Measurements from ENCODE around the gene GBGT1. TPM values are rescaled to one million over a fixed set of nuclear protein-coding genes. Genes with fewer than 3 reads are reported as not detected.

GBGT1 gene
- total RNA-seq, 1 experiment from 2014 or later: 1.8 TPM

- BruUV-seq (replicated peaks): no TSS peak
- intact Hi-C loops (cut with micrococcal nuclease; ENCODE audit: unreplicated experiment): no loop called here
Measured at GRCh38 chr9:133104718-133105460, 58.8 kb downstream of the GBGT1 start.

GRCh38 chr9:133103987-133104505, 59.7 kb downstream of the GBGT1 start:
- in situ Hi-C loops (cut with HindIII; ENCODE audit: low pct_unique_long_range_greater_than_20kb, low sequenced_read_pairs): no loop called here
- intact Hi-C loops (cut with micrococcal nuclease; ENCODE audit: unreplicated experiment): loop anchor here (2.0 kb wide), 1 partner anchor 43 kb away; no protein-coding TSS in a partner anchor
- BruUV-seq (replicated peaks): no TSS peak
- ChIA-PET CTCF (no interaction called here), POLR2A (no interaction called here)
- H3K4me1 ChIP-seq (ENCODE audit: control insufficient read depth, insufficient read depth, low read length): no peaks in the 10 kb centered on the region
- DNase-seq (ENCODE audit: low read depth, low spot score) (no peak), ATAC-seq (no peak)
- TF ChIP-seq CTCF (IDR thresholded peaks at IDR 0.05) (no peak), POLR2AphosphoS5 (IDR thresholded peaks at IDR 0.05; ENCODE audit: low read depth, low read length) (no peak), SIN3A (IDR thresholded peaks at IDR 0.05; ENCODE audit: borderline replicate concordance, insufficient read depth, low read depth, low read length) (no peak)
- no peaks in the 10 kb centered on the region for H3K36me3 ChIP-seq (ENCODE audit: control insufficient read depth, insufficient read depth, low read length)
- no peaks in the 10 kb centered on the region for H3K27me3 ChIP-seq (ENCODE audit: control insufficient read depth, insufficient read depth, low read length)
- no peak overlapping the region for H3K4me3 ChIP-seq (ENCODE audit: low read depth in 2 of 2, low read length in 2 of 2)
- no peaks in the 10 kb centered on the region for H3K9me3 ChIP-seq (ENCODE audit: control insufficient read depth, insufficient read depth, low read depth, low read length)
- no peak overlapping the region for H3K27ac ChIP-seq (ENCODE audit: low read length)

More at GRCh38 chr9:133104718-133105460, 58.8 kb downstream of the GBGT1 start:
- Histone ChIP-seq H3K4me1 (ENCODE audit: control insufficient read depth, insufficient read depth, low read length) (no peaks in the 10 kb centered on the region), H3K9me3 (ENCODE audit: control insufficient read depth, insufficient read depth, low read depth, low read length) (no peaks in the 10 kb centered on the region), H3K36me3 (ENCODE audit: control insufficient read depth, insufficient read depth, low read length) (no peaks in the 10 kb centered on the region), H3K27ac (ENCODE audit: low read length) (no peak overlapping the region), H3K4me3 (ENCODE audit: low read depth in 2 of 2, low read length in 2 of 2) (no peak overlapping the region), H3K27me3 (ENCODE audit: control insufficient read depth, insufficient read depth, low read length) (no peaks in the 10 kb centered on the region)
- in situ Hi-C loops (cut with HindIII; ENCODE audit: low pct_unique_long_range_greater_than_20kb, low sequenced_read_pairs): no loop called here
- DNase-seq (ENCODE audit: low read depth, low spot score) (no peak), ATAC-seq (no peak)
- ChIA-PET POLR2A (interaction anchor here (0.5 kb wide), 1 partner anchor 13 kb away, joined by 5 read pairs; no protein-coding TSS in a partner anchor), CTCF (no interaction called here)
- TF ChIP-seq CTCF (IDR thresholded peaks at IDR 0.05) (no peak), POLR2AphosphoS5 (IDR thresholded peaks at IDR 0.05; ENCODE audit: low read depth, low read length) (no peak), SIN3A (IDR thresholded peaks at IDR 0.05; ENCODE audit: borderline replicate concordance, insufficient read depth, low read depth, low read length) (no peak), TCF7L2 (IDR thresholded peaks at IDR 0.05; ENCODE audit: low read depth, low read length) (no peak), REST (IDR thresholded peaks at IDR 0.05; ENCODE audit: insufficient read depth in 1 of 2, low read depth in 2 of 2, low read length in 1 of 2) (no peak)

All from Panc1 (cell line).